HL-60/S4 treated with phorbol 12-myristate 13-acetate at 8.2 ng/mL for 4 days and 3 days (cell line): ENCODE results near the gene MGRN1.

ENCODE experiments used
- in situ Hi-C: fragments of 300-500 bp; cut with MboI; formaldehyde crosslinking; loops from 2 replicates; pipeline ENCODE4 v1.15.0; 2022; ENCODE audit warnings: low sequenced_read_pairs

The MGRN1 gene

DNA sequence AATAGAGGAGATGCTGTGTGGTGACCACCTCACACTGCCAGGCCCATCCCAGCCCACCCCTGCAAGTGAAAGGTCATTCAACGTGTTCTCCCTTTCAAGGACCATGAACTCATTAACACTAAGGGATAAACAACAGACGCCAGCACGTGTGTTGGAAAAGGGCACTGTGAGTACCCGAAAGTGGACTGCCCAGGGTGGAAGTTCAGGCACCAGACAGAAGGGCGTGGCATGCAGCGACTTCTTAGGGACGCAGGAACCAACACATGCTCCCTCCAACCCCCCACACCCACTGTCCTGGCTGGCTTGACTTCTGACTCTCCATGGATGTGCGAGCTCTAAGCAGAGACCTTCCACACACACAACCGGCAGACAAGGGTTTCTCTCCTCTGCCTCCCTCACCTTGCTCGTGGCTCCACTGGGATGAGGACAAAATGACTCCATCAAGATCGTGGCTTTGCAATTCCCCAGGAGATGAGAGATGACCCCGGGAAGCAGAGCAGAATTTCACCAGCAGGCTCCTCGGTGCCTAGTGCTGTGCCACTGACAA, 20.9 kb upstream of the MGRN1 start:
- in situ Hi-C loops = no loop called here

DNA sequence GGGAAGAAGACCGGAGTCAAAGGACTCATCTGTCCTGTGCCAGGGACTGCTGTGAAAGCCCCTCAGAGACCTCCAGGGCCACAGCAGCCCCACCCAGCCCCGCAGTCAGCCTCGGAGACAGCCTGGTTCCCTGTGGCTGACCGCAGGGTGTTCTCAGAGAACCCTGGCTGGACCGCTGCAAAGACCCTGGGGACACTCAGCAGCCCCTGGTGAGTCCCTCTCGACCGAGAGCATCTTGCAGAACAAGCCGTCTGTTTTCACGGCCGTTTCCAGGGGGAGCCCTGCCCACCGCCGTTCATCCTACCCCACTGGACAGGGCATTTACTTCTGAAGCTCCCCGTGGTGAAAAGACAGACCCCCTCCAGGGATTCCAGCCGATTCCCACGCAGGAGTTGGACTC, 20.2 kb upstream of the MGRN1 start:
- in situ Hi-C loops = no loop called here

DNA sequence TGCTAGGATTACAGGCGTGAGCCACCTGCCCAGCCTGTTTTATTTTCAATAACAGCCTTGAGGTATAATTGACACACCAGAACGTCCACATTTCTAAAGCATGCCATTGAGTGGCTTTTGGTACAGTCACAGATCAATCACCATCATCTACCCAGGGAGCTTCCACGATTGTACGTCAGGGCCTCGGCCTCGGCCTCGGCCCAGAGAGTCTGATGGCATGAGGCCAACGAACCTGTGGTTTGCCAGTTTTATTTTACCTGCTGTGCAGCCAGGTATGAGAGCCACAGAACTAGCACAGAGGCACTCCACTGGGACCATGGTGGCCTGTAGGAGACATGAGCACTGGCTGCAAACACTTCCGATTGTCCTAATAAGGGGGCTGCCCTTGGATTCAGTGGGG, 18.3 kb upstream of the MGRN1 start:
- in situ Hi-C loops = no loop called here

DNA sequence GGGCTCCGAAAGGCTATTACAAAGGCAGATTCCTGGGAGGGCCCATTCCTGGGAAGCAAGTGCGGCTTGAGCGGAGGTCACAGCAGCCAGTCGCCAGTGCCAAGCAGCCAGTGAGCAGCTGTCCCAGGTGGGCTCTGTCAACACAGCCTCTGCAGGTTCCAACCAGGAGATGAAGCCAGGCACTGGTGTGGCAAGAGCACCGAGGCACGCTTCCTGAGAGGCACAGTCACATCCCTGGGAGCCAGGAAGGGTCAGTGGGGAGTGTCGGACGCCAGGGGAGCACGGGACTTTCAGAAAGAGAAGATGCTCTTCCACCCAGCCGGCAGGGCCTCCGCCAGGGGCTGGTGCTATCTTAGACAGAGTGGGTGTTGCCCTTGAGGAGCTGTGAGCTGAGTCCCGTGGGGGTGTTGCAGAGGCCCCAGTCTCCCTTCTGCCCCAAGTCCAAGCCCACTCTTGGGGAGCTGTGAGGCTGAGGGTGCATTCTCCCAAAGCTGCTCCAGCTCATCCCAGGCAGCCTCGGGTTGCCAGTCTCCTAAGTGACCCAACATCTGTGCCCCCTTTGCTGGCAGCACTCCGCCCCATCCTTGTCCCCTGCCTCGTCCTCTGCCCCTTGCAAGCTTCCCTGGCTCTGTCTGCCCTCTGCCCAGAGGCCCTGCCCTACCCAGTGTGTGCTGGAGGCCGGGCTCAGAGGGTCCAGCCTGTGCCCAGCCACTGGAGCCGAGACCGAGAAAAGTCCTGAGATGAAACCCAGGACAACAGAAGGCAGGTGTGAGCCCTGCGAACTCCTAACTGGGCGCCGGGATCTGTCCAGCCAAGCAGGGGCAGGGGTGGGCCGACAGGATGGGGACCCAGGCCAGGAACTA, 16.6 kb upstream of the MGRN1 start:
- in situ Hi-C loops = no loop called here

DNA sequence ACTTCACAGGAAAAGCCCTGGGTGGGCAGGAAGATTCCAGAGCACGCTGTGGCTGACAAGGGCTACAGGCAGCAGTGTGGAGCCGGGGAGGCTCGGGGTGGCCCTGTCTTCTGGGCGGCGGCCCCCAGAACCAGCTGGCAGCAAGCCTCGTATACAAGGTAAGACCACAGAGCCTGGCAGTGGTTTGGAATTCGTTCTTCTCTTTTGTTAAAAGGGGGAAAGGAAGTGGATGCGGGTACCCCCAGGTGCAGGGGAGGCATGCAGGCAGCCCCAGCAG, 16.0 kb upstream of the MGRN1 start:
- in situ Hi-C loops = no loop called here

DNA sequence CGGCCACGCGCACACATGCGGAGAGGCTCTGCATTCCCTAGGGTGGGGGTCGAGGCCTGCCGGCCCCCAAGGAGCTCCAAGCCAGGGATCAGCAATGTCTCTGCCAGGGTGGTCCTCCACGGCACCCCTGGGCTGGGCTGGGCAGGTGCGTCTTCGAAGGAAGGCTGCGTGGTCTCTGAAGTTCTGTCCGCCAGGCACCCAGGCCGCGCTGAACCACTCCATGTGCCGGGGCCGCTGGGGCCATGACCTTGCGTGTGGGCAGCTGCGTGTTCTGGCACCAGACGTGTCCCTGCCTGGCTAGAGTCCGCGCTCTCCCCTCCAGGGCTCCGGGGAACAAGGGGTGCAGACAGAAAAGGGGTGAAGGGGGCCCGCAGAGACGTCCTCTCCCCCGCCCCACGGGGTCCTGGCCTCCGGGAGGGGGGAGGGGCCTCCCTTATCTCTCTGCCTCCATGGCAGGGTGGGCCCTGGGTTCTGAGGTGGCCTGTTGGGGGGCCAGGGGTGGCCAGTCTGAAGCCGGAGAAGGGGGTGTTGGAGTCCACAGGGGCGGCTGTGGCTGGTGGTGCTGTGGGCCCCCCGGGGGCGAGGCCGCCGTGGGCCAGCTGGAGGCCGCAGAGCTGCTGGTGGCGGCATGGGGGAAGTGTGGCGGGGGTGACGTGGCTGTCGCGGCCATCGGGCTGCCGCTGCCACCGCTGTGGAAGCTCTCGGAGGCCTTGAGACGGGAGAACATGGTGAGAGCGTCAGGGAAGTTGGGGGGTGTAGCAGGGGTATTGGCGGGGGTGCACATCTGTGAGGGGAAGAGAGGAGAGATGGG, 15.2 kb upstream of the MGRN1 start:
- in situ Hi-C loops = no loop called here

DNA sequence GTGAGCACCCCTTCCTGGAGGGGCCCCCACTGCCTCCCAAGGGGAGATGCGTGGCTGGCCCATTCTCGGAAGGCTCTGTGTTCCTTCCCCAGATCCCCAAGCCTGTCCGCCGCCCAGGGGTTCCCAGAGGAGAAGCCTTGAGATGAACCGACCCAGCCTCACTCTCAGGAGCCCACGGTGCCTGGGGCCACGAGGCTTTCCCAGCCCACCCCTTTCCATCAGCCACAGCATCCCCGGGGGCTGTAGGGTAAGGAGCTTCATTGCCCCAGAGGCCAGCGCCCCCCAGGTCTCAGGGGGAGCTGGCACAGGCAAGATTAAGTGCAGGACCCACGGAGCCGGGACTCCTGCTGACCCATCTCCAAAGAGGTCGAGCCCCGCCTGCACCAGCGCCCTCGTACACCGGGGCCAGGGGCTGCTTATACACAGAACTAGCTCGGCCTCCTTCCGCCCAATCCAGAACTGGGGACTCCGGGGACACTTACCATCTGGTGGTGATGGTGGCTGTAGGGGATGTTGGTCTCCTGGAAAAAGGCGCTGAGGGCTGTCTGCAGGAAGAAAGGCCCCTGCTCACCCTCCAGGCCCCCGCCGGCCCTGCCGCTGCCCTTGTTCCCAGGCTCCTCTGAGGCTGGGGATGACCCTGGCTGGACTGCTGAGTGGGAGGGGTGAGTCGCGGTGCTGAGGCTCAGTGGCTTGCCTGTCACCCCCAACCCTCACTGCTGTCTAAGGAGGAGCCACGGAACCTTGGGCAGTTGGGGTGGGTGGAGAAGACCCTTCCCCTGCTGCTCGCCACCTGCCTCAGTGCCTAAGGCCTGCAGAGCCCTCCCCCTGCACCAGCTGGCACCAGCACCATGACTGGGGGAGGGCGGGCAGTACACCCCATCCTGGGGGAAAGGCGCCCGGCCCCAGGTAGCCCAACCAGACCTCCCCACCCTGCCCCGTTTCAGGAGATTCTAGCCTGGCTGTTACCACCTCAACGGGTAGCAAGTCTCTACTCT, 14.3 kb upstream of the MGRN1 start:
- in situ Hi-C loops = no loop called here

DNA sequence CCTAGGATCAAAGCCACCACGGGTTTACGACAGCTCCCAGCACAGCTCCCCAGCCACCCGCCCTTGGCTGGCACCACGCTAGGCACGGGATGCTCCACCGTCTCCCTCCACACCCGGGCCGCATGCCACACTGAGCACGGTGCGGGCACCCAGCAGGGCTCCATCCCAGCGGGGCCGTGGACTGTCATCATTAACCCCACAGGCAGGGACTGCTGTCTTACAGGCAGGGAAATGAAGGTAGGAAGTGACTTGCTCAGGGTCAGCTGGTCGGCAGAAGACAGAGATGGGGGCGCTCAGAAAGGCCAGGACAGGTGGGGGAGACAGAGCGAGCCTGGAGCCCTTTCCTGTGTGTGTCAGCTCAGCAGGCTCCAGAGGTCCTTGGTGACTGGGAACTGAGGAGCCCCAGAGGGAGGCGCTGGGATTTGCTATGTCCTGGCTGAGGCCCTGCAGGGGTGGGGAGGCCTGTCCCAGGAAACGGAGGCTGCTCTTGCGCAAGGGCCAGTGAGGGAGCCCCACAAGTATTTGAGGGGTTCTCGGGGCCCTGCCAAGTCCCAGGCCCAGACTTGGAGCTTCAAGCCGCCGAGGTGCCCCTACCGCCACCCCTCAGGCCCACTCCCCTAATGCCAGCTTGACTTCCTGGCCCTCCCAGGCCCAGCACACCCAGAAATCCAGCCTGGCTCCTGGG, 13.1 kb upstream of the MGRN1 start:
- in situ Hi-C loops = no loop called here

DNA sequence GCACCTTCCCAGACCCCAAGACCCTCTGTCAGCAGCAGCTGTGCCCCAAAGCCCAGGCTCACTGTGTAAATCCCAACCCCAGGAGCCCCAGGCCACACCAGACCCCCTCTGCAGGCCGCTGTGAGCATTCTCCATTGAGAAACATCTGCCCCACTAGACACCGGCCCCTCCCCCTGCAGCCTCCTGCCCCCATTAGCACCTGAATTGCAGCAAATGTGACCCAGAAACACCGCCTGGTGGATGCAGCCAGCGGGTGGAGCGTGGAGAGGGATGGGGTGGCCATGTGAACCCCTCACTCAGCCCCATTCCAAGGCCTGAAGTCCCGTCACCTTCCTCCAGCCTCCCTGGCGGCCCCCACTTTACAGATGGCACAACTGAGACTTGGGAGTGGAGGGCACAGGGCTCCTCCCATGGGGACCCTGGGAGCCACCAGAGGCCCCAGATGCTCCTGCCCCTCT, 12.1 kb upstream of the MGRN1 start:
- in situ Hi-C loops = no loop called here

DNA sequence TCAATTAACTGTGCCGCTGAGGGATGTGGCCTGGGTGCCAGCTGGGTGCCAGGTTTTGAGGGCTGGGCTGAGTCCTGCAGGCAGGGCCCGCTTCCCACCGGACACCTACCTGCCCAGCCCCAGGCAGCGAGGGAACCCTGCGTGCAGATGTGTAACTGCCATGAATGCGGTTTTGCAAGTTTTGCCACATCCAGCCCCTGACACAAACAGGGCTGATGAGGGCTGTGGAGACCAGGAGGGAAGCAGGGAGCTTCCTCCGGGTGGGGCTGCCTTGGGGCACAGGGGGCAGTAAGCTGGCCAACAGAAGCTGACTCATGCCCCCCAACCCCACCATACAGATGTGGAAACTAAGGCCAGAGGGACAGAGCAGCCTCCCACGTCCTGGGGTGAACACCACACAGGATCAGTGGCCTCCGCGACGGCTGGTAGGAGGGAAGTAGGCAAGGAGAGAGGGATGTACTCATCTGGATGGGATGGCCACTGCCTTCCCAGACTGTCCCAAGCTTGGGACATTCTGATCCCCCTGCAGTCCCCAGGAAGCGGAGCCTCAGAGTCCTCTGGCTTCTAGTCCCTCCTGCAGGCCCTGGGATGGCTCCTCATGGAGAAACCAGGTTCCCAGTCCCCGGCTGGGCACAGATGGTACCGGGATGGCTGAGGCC, 11.5 kb upstream of the MGRN1 start:
- in situ Hi-C loops = no loop called here

DNA sequence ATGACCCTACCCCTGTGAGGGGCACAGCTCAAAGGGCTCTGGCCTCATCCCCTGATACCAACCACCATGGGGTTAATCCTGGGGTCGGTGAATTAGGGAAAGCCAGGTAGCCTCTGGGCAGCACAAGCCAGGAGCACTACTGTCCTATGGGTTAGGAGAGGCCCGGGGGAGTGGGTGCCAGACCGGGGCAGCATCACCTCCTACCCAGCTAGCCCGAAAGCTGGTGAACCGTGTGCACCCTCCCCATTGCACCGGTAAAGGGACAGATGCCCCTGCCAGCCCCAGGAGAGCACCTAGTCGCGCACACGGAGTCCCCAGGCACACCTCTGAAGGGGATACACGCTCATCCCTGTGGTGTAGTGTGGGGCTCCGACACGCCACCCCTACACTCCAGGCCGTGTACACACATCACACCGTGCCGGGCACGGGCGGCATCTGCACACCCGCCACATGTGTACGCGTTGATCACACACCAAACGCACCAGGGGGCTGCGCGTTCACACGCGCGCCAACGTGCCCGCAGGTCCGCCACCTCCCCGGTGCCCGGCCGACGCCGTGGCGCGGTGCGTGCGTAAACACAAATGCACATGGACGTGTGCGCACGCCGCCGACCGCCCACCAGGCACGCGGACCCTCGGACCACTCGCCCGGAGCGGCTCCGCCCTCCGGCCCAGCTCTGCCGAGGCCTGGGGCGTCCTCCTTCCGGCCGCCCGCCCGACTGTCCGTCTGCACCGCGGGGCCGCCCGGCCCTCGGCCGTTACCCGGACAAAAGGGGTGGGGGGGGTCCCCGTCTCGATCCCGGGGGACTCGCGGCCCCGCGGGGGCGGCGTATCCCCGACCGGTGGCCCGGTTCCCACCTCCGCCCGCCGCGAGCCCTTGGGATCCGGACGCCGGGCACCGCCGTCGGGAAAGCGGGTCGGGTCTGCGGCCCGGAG, 10.7 kb upstream of the MGRN1 start:
- in situ Hi-C loops = no loop called here

DNA sequence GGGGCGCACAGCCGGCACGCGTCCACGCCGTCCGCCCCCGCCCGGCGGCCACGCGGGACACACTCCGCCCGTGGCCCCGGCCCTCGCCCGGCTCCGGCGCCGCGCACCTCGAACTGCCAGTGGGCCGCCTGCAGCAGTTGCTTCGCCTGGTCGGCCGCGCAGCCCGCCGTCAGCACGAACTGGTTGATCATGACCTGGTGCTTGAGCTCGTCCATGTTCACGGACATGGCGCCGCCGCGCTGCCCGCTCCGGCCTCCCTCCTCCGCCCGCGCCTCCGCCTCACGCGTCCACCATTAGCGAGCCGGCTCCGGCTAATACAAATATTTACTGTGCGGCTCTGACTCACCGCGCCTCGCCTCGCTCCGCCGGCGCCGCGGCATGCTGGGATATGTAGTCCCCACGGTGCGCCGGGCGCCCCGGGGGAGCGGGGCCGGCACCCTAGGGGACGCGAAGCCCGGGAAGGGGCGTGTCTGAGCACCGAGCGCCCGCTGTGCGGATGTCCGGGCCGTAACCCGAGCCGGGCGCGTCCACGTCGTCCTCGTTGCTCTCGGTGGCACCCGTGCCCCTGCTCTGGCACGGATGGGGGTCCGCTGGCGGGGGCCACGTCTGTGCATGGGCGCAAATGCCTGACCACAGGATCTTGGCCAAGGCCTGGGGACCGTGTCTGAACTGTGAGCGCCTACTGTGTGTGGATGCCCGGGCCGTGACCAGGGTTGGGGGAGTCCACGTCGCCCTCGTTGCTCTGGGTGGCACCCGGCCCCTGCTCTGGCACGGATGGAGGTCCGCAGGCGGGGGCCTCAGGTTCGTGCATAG, 9.8 kb upstream of the MGRN1 start, which contains the start of gene UBALD1:
TSS of gene UBALD1 (minus strand) at position 318 of the 813 bp plus-strand sequence. CDS start at position 227, 91 bp downstream.
- in situ Hi-C loops = no loop called here

DNA sequence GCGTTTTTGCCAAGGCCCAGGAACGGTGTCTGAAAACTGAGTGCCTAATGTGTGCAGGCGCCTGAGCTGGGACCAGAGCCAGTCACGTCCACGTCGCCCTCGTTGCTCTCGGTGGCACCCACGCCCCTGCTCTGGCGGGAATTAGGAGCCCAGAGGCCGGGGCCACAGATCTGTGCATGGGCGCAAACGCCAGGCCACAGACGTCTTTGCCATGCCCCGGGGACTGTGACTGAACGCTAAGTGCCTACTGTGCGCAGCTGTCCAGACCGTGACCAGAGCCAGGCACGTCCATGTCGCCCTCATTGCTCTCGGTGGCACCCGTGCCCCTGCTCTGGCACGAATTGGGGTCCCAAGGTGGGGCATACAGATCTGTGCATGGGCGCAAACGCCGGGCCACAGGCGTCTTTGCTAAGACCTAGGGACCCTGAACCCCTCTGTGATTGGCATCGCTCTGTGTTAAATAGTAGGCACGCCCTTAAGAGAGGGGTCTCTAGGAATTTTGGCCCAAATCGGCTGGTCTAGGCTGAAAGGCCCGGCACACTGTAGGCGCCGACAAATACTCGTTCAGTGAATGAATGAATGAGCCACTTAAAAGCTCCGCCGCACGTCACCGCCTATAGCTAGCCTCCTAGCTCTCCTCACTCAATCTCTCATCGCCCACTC, 9.1 kb upstream of the MGRN1 start:
- in situ Hi-C loops = no loop called here

DNA sequence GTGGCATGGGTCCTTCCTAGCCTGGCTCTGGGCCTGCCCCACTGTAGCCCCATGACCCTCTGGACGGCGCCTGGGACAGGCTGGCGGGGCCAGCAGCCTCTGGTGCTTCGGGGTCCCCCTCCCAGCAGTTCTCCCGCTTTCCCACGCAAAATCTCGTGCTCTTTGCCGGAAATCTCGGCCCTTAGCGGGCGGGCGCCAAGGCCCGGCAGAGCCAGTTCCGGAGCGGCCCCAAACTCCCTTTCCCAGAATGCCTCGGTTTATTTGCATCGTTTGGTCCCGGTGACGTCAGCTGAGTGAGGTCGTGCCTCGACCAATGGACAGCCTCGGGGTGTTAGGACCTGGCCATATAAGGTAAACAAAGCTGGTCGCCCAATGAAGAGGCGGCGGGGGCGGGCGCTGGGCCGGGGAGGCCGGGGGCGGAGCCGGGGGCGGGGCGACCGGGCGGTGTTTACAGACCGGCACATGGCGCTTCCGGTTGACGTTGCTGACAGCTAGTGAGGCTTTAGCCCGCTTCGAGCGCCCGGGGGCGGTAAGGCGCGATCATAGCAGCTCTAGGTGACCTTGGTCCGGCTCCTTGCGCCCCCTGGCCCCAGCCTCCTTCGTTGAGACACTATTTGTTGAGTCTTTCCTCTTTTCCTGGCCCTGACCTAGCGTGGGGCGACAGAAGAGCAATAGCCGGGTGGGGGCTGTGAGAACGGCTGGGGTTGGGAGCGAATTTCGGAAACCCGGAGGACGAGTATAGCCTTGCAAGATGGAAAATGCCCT, 8.4 kb upstream of the MGRN1 start:
- in situ Hi-C loops = no loop called here

DNA sequence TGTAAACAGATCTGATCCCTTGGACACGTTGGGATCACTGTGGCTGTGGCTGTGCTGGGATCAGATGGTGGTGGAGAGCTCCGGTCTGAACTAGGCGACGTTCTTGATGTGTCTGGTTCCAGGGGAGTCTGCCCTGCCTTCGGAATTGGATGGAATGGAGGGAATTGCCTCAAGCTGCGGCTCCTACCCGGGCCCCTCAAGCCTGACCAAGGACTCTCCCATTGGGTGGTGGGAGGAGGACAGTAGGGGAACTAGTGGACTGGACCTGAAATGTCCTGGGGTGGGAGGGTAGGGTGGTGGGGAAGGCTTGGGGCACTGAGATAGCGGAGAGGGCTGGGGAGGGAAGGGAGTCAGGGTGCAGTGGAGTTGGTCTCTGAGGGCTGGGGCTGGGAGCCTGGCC, 6.7 kb upstream of the MGRN1 start:
- in situ Hi-C loops = no loop called here

DNA sequence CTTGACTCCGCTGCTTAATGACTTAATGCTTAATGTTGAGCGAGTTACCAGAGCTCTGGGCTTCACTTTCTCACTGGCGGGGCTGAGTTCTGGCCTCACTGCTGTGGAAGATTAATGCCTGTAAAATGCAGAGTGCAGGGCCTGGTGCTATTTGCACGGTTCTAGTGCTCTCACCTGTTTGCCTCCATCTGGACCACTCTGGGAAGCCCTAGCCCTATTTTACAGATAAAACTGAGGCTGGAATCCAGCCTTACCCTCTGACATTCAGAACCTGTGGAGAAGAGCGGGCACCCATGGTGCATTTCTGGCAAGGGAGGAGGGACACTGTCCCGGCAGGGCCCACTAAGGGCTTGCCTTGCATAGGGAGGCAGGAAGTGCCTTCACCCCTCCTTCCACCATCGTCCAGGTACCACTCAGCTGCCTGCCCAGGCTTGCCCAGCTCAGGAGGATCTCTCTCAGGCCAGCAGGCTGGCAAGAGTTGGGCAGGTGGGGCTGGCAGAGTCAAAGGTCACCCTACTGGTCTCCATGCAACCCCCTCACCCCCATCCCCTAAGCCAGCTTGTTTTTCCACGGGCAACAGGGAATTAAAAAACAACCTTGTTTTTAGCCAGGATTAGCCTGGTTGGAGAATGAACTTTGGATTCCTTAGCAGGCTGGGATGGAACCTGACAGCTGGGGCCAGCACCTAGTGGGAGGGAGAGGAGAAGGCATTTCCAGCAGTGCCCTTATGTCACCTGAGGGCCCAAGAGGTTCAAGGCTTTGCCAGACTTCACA, 5.8 kb upstream of the MGRN1 start:
- in situ Hi-C loops = no loop called here
